C4-2B (cell line): ENCODE data around the gene ANKEF1.

ENCODE experiments used
- H3K27ac ChIP-seq: fragments of 450-650 bp; 2 replicates; pipeline ENCODE4 v1.5.1; 2017
- CTCF ChIP-seq: fragments of 450-650 bp; conservative IDR thresholded peaks from 2 replicates; pipeline ENCODE4 v1.5.1; 2017; ENCODE audit warnings: mild to moderate bottlenecking
- ZFX ChIP-seq: fragments of 450-650 bp; IDR thresholded peaks from 2 replicates; pipeline ENCODE4 v1.6.1; 2017

Gene ANKEF1

GRCh38 chr20:9995510-9996272, 39.1 kb upstream of the ANKEF1 start:
- no peak overlapping the region for H3K27ac ChIP-seq
- no peak for TF ChIP-seq CTCF
- TF ChIP-seq ZFX = no peak

GRCh38 chr20:9996944-9997343, 37.8 kb upstream of the ANKEF1 start:
- no peak for TF ChIP-seq CTCF
- no peak overlapping the region for H3K27ac ChIP-seq

- H3K27ac ChIP-seq = no peak overlapping the region
- TF ChIP-seq CTCF (no peak), ZFX (no peak)
Measured at GRCh38 chr20:9999645-10000044, 35.1 kb upstream of the ANKEF1 start.

GRCh38 chr20:10002866-10003265, 31.9 kb upstream of the ANKEF1 start:
- TF ChIP-seq ZFX = no peak
- TF ChIP-seq CTCF = no peak
- no peak overlapping the region for H3K27ac ChIP-seq

- no peak overlapping the region for H3K27ac ChIP-seq
- TF ChIP-seq ZFX (no peak), CTCF (no peak)
Measured at GRCh38 chr20:10004900-10005299, 29.9 kb upstream of the ANKEF1 start.

- no peak for TF ChIP-seq CTCF
- TF ChIP-seq ZFX = no peak
- H3K27ac ChIP-seq = no peak overlapping the region
Measured at GRCh38 chr20:10005885-10006284, 28.9 kb upstream of the ANKEF1 start.

GRCh38 chr20:10006447-10007090, 28.2 kb upstream of the ANKEF1 start:
- no peak overlapping the region for H3K27ac ChIP-seq
- no peak for TF ChIP-seq CTCF
- TF ChIP-seq ZFX = no peak
